ENCODE results near the gene HOXA4.

Gene HOXA4

GRCh38 chr7:27122077-27122910, 8.3 kb downstream of the HOXA4 start:
- H3K36me3 ChIP-seq (ENCODE audit: control insufficient read depth, low read length): no peaks in the 10 kb centered on the region
- no peak overlapping the region for H3K4me3 ChIP-seq (ENCODE audit: low read length)
- H3K9me2 ChIP-seq (replicated peaks; ENCODE audit: control insufficient read depth, low read length): no peaks in the 10 kb centered on the region
- no peaks in the 10 kb centered on the region for H4K20me1 ChIP-seq (ENCODE audit: control insufficient read depth, insufficient read depth, low read depth, low read length)
- H3K27me3 ChIP-seq (ENCODE audit: control insufficient read depth, low read length): peaks cover 20% of the 10 kb centered on the region
- no peaks in the 10 kb centered on the region for H3K4me1 ChIP-seq (ENCODE audit: control insufficient read depth, low read length)
- no peak overlapping the region for H3K4me2 ChIP-seq (ENCODE audit: low read length)
- TF ChIP-seq EZH2phosphoT487 (IDR thresholded peaks at IDR 0.05; ENCODE audit: borderline replicate concordance, low read length): no peak
- TF ChIP-seq CTCF (IDR thresholded peaks at IDR 0.05; ENCODE audit: low read depth, low read length, poor library complexity, severe bottlenecking): no peak
- no peaks in the 10 kb centered on the region for H3F3A ChIP-seq (ENCODE audit: control insufficient read depth, insufficient read depth)
- no peak overlapping the region for H3K27ac ChIP-seq (ENCODE audit: low read depth, low read length)
- no peaks in the 10 kb centered on the region for H3K9me3 ChIP-seq (ENCODE audit: control insufficient read depth, insufficient read depth, low read length)
- no peaks in the 10 kb centered on the region for H3K79me2 ChIP-seq (ENCODE audit: control insufficient read depth, low read length)

GRCh38 chr7:27121684-27122076, 8.9 kb downstream of the HOXA4 start:
- Histone ChIP-seq H3K9me2 (replicated peaks; ENCODE audit: control insufficient read depth, low read length) (no peaks in the 10 kb centered on the region), H4K20me1 (ENCODE audit: control insufficient read depth, insufficient read depth, low read depth, low read length) (no peaks in the 10 kb centered on the region), H3K4me3 (ENCODE audit: low read length) (no peak overlapping the region), H3K27me3 (ENCODE audit: control insufficient read depth, low read length) (peaks cover 13% of the 10 kb centered on the region), H3K9me3 (ENCODE audit: control insufficient read depth, insufficient read depth, low read length) (no peaks in the 10 kb centered on the region), H3K27ac (ENCODE audit: low read depth, low read length) (no peak overlapping the region), H3K4me2 (ENCODE audit: low read length) (no peak overlapping the region), H3K4me1 (ENCODE audit: control insufficient read depth, low read length) (no peaks in the 10 kb centered on the region), H3F3A (ENCODE audit: control insufficient read depth, insufficient read depth) (no peaks in the 10 kb centered on the region), H3K36me3 (ENCODE audit: control insufficient read depth, low read length) (no peaks in the 10 kb centered on the region), H3K79me2 (ENCODE audit: control insufficient read depth, low read length) (no peaks in the 10 kb centered on the region)
- TF ChIP-seq EZH2phosphoT487 (IDR thresholded peaks at IDR 0.05; ENCODE audit: borderline replicate concordance, low read length) (no peak), CTCF (IDR thresholded peaks at IDR 0.05; ENCODE audit: low read depth, low read length, poor library complexity, severe bottlenecking) (no peak)

GRCh38 chr7:27119412-27119911, 11.1 kb downstream of the HOXA4 start:
- no peaks in the 10 kb centered on the region for H3K79me2 ChIP-seq (ENCODE audit: control insufficient read depth, low read length)
- no peak overlapping the region for H3K4me3 ChIP-seq (ENCODE audit: low read length)
- H3K9me3 ChIP-seq (ENCODE audit: control insufficient read depth, insufficient read depth, low read length): no peaks in the 10 kb centered on the region
- H3K9me2 ChIP-seq (replicated peaks; ENCODE audit: control insufficient read depth, low read length): no peaks in the 10 kb centered on the region
- no peaks in the 10 kb centered on the region for H4K20me1 ChIP-seq (ENCODE audit: control insufficient read depth, insufficient read depth, low read depth, low read length)
- no peaks in the 10 kb centered on the region for H3K36me3 ChIP-seq (ENCODE audit: control insufficient read depth, low read length)
- no peak overlapping the region for H3K4me2 ChIP-seq (ENCODE audit: low read length)
- no peak overlapping the region for H3K27ac ChIP-seq (ENCODE audit: low read depth, low read length)
- TF ChIP-seq CTCF (IDR thresholded peaks at IDR 0.05; ENCODE audit: low read depth, low read length, poor library complexity, severe bottlenecking) (no peak), EZH2phosphoT487 (IDR thresholded peaks at IDR 0.05; ENCODE audit: borderline replicate concordance, low read length) (no peak)
- no peaks in the 10 kb centered on the region for H3F3A ChIP-seq (ENCODE audit: control insufficient read depth, insufficient read depth)
- no peaks in the 10 kb centered on the region for H3K27me3 ChIP-seq (ENCODE audit: control insufficient read depth, low read length)
- no peaks in the 10 kb centered on the region for H3K4me1 ChIP-seq (ENCODE audit: control insufficient read depth, low read length)

All from DOHH2 (cell line).